Upper lobe of right lung (tissue), 1 donor: Measurements from ENCODE around the gene ABR. TPM values are rescaled to one million over a fixed set of nuclear protein-coding genes. Genes with fewer than 3 reads are reported as not detected.

Experiments used
- ATAC-seq: fragments of 200-7000 bp; cut with Tn5 transposase; one replicate; pipeline ENCODE4 v1.9.1; 2020; ENCODE audit warnings: mild to moderate bottlenecking, moderate library complexity
- DNase-seq: peaks from one replicate; pipeline ENCODE4 v3.0.0-alpha.2; 2020
- H3K27ac ChIP-seq: fragments of 200-600 bp; one replicate; pipeline ENCODE4 v1.8.0; 2022
- H3K27me3 ChIP-seq: fragments of 200-600 bp; one replicate; pipeline ENCODE4 v1.8.0; 2022; ENCODE audit warnings: mild to moderate bottlenecking
- H3K36me3 ChIP-seq: fragments of 200-600 bp; one replicate; pipeline ENCODE4 v1.8.0; 2022
- H3K4me1 ChIP-seq: fragments of 200-600 bp; one replicate; pipeline ENCODE4 v1.8.0; 2022
- H3K4me3 ChIP-seq: fragments of 200-600 bp; one replicate; pipeline ENCODE4 v1.8.0; 2022; ENCODE audit warnings: mild to moderate bottlenecking
- H3K9me3 ChIP-seq: fragments of 200-600 bp; one replicate; pipeline ENCODE4 v1.8.0; 2022
- intact Hi-C: fragments of 100-400 bp; cut with DNase I; formaldehyde crosslinking; loops from one replicate; pipeline ENCODE4 v1.11.0; 2022
- total RNA-seq: library from RNA; stranded (reverse); fragmentation: NEBNext Ultra II Directional; extraction: Animal tissue kit (Norgen Biotek cat#: 25700); gene quantifications from one replicate; pipeline ENCODE4 v1.2.1, GENCODE V29; 2021
- TF ChIP-seq, protein P1 (sequence below): fragments of 200-600 bp; IDR thresholded peaks from one replicate; pipeline ENCODE4 v1.8.0; 2022; ENCODE audit warnings: antibody characterized with exemption
- donor health status: DM: no; HTN: yes; CAD: no; lungs with severe emphysema.

Gene ABR
- total RNA-seq, 1 donor from 2014 or later: 185 TPM

DNA sequence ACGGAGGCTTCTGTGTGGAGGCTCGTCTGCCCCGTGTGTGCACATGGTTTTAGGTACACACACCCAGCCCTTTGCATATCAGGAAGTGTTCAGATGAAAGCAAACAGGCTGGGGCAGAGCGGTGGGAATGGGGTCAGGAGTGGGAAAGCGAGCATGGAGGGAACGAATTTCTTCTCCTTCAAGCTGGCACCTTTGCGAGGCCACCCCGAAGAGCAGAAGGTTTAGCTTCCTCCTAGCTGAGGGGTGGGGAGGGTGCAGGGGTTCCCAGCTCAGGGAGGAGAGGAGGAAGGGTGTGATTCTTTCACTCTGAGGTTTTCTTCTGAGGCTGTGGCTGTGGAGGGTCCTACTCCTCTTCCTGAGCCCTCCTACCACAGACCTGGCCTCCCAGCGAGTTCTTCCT is 83.6 kb downstream of the ABR start:
- no peaks in the 10 kb centered on the region for H3K9me3 ChIP-seq
- TF ChIP-seq, protein P1, sequence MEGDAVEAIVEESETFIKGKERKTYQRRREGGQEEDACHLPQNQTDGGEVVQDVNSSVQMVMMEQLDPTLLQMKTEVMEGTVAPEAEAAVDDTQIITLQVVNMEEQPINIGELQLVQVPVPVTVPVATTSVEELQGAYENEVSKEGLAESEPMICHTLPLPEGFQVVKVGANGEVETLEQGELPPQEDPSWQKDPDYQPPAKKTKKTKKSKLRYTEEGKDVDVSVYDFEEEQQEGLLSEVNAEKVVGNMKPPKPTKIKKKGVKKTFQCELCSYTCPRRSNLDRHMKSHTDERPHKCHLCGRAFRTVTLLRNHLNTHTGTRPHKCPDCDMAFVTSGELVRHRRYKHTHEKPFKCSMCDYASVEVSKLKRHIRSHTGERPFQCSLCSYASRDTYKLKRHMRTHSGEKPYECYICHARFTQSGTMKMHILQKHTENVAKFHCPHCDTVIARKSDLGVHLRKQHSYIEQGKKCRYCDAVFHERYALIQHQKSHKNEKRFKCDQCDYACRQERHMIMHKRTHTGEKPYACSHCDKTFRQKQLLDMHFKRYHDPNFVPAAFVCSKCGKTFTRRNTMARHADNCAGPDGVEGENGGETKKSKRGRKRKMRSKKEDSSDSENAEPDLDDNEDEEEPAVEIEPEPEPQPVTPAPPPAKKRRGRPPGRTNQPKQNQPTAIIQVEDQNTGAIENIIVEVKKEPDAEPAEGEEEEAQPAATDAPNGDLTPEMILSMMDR: no peak
- peaks cover 39% of the 10 kb centered on the region for H3K4me1 ChIP-seq
- DNase-seq (no peak), ATAC-seq (peak; percentile 37)
- H3K36me3 ChIP-seq: peaks cover 38% of the 10 kb centered on the region
- no peak overlapping the region for H3K4me3 ChIP-seq
- H3K27ac ChIP-seq: peak overlapping the region; percentile 85
- intact Hi-C loops: no loop called here
- H3K27me3 ChIP-seq: no peaks in the 10 kb centered on the region

DNA sequence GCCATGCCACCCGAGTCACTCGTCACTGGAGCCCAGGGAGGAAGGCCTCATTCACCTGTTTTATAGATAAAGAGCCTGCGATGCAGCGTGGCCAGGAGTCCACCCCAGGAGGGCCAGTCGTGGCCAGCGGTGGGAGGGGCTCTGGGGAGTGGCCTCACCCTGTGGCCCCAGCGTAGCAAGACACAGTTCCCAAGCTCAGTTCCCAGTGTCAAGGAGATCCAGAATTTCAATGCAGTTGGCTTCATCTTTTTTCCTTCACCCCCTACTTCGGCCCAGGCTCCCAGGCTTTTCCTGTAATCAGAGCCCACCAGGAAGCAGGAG is 84.0 kb downstream of the ABR start:
- no peak for DNase-seq
- peak overlapping the region; percentile 85 for H3K27ac ChIP-seq
- H3K9me3 ChIP-seq: no peaks in the 10 kb centered on the region
- intact Hi-C loops: no loop called here
- peaks cover 43% of the 10 kb centered on the region for H3K4me1 ChIP-seq
- H3K36me3 ChIP-seq: peaks cover 42% of the 10 kb centered on the region
- no peak overlapping the region for H3K4me3 ChIP-seq
- no peaks in the 10 kb centered on the region for H3K27me3 ChIP-seq
- ATAC-seq: no peak
- TF ChIP-seq, protein P1: no peak

DNA sequence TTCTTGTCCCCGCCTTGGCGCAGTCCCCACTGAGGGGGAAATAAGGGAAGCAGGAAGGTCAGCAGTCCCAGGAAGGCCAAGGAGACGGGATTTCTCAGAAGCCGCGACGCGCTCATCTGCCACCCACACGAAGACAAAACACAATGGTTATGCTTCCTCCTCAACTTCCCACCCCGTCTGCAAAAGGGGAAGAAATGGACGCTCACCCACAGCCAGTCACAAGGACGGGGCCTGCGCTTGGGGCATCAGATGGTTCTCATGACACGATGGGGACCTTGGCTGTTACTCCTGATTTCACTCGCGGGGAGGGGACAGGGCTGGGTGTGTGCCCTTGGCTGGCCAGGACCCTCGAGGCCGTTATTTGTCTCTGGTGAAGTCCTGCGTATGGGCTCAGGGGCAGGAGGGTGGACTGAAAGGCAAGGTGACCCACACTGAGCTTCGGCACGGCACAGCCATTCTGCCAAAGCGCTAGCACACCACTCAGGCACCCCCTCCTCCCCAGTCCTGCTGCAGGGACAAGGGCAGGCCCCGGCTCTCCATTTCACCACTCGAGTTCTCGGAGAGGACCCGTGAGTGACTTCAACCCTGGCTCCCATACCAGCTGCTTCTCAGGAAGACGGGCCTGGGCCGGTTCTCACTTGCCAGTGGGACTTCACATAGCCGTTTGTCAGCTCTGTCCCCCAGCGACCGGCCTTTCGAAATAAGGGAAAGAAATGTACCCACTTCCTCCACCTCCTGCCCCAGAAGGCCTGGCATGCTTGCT is 84.5 kb downstream of the ABR start:
- peak; percentile 90 for DNase-seq
- H3K36me3 ChIP-seq: peaks cover 42% of the 10 kb centered on the region
- peaks cover 48% of the 10 kb centered on the region for H3K4me1 ChIP-seq
- intact Hi-C loops: no loop called here
- TF ChIP-seq, protein P1: no peak
- no peaks in the 10 kb centered on the region for H3K27me3 ChIP-seq
- no peak overlapping the region for H3K4me3 ChIP-seq
- no peaks in the 10 kb centered on the region for H3K9me3 ChIP-seq
- H3K27ac ChIP-seq: peak overlapping the region; percentile 85
- ATAC-seq: peak; percentile 70

DNA sequence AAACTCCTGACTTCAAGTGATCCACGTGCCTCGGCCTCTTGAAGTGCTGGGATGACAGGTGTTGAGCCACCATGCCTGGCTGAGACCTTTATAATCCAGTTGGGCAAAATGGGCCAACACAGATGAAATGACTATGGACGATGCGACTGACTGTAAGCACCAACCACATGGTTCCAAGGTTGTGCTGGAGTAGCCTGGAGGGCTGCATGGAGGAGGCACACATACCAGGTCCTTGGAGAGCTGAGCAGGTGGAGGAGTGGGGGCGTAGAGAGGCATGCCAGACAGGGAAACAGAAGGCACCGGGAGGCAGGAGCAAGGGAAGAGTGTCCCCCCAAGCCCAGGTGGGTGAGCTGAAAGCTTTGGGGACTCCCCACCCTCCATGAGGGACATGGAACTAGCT is 85.2 kb downstream of the ABR start:
- Histone ChIP-seq H3K4me3 (no peak overlapping the region), H3K27me3 (no peaks in the 10 kb centered on the region), H3K27ac (peak overlapping the region; percentile 85), H3K4me1 (peaks cover 55% of the 10 kb centered on the region), H3K9me3 (no peaks in the 10 kb centered on the region), H3K36me3 (peaks cover 35% of the 10 kb centered on the region)
- intact Hi-C loops: no loop called here
- DNase-seq (no peak), ATAC-seq (no peak)
- TF ChIP-seq, protein P1: no peak

DNA sequence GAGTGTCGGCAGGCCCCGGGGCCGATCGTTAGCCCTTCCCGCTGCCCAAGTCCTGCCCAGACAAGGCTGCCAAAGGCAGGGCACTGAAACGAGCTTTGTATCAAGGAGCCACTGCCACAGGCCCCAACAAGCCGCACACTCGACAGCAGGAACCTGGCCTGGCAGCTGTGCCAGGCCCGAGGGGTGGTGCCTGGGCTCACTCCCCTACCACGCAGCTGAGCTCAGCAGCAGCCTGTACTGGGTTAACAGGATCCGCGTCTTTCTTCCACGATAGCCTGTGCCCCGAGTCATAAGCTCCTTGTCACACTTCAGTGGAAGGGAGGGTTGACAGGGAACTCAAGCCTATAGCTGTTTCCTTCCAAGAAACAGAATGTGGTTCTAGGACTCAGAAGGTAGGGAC is 87.9 kb downstream of the ABR start:
- peaks cover 54% of the 10 kb centered on the region for H3K4me1 ChIP-seq
- no peaks in the 10 kb centered on the region for H3K27me3 ChIP-seq
- no peak overlapping the region for H3K4me3 ChIP-seq
- DNase-seq: no peak
- no peak for ATAC-seq
- peak overlapping the region; percentile 83 for H3K27ac ChIP-seq
- intact Hi-C loops: no loop called here
- TF ChIP-seq, protein P1: no peak
- no peaks in the 10 kb centered on the region for H3K9me3 ChIP-seq
- H3K36me3 ChIP-seq: peaks cover 36% of the 10 kb centered on the region

DNA sequence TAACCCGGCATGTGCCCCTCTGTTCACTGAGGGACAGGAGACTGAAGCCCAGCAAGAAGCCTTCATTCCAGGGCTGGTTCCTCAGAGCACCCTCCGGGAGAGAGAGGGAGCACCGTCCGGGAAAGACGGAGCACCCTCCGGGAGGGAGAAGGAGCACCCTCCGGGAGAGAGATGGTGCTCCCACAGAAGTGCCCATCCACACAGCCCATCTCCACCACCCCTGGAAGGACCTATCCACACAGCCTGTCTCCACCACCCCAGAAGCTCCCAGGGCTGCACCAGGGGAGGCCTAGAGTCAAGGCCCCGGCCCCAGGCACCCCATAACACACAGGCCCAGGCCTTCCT is 88.6 kb downstream of the ABR start:
- Histone ChIP-seq H3K4me1 (peaks cover 52% of the 10 kb centered on the region), H3K4me3 (no peak overlapping the region)
- TF ChIP-seq, protein P1: no peak

More for the DNA sequence above, 88.6 kb downstream of the ABR start:
- intact Hi-C loops: no loop called here
- DNase-seq (no peak), ATAC-seq (no peak)
- Histone ChIP-seq H3K27ac (peak overlapping the region; percentile 83), H3K36me3 (peaks cover 36% of the 10 kb centered on the region), H3K27me3 (no peaks in the 10 kb centered on the region), H3K9me3 (no peaks in the 10 kb centered on the region)
